Cardiac fibroblast (primary cell): ENCODE measurements around the gene PIEZO2.

Source experiments
- DNase-seq, 2 donors: peaks; one replicate each; pipeline versions ENCODE4 v3.0.0 to v3.0.0-alpha.2; 2010; ENCODE audit warnings: low read depth in 2 of 2
- H3K4me3 ChIP-seq, 2 donors: replicated peaks in 1 of 2; 1 replicate in 1 of 2; 2 replicates in 1 of 2; pipeline ENCODE4 v1.5.1; 2011; ENCODE audit warnings: low read depth in 2 of 2, low read length in 2 of 2, mild to moderate bottlenecking in 2 of 2, moderate library complexity in 1 of 2
- CTCF ChIP-seq: IDR thresholded peaks from one replicate; pipeline ENCODE4 v1.5.1; 2011; ENCODE audit warnings: low read depth, mild to moderate bottlenecking, low read length, inconsistent platforms

Gene PIEZO2

GRCh38 chr18:11002277-11002676, 147.1 kb downstream of the PIEZO2 start:
- no peak for DNase-seq
- TF ChIP-seq CTCF = no peak
- H3K4me3 ChIP-seq = no peak overlapping the region

- DNase-seq = no peak
- H3K4me3 ChIP-seq = no peak overlapping the region
- TF ChIP-seq CTCF = no peak
Observed at GRCh38 chr18:11000071-11000470, 149.3 kb downstream of the PIEZO2 start.

GRCh38 chr18:10997885-10998284, 151.5 kb downstream of the PIEZO2 start:
- no peak for TF ChIP-seq CTCF
- DNase-seq = no peak
- no peak overlapping the region for H3K4me3 ChIP-seq

- no peak for TF ChIP-seq CTCF
- no peak for DNase-seq
Observed at GRCh38 chr18:10995550-10995949, 153.8 kb downstream of the PIEZO2 start.

DNA sequence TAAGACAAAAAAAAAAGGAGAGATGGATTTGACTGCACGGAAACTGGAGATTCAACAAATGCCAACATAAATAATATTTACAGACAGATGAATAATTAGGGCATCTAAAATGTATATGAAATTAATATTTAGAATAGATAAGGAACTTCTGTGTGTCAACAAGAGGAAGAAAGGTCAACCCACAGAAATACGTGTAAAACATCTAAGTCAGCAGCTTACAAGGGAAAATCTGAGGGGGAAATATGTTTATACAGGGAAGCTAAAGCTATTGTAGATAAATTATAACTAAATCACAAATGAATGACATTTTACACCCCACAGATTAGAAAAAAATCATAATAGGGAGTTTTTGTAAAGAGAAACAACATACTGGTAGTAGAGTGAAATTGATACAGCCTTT, 159.9 kb downstream of the PIEZO2 start:
- no peak for DNase-seq
- H3K4me3 ChIP-seq = no peak overlapping the region
- no peak for TF ChIP-seq CTCF

More at GRCh38 chr18:10995550-10995949, 153.8 kb downstream of the PIEZO2 start:
- no peak overlapping the region for H3K4me3 ChIP-seq

- DNase-seq = no peak
- H3K4me3 ChIP-seq = no peak overlapping the region
- TF ChIP-seq CTCF = no peak
Observed at GRCh38 chr18:10985689-10986088, 163.7 kb downstream of the PIEZO2 start.

- no peak for TF ChIP-seq CTCF
- H3K4me3 ChIP-seq = no peak overlapping the region
- DNase-seq = no peak
Observed at GRCh38 chr18:10979411-10979810, 170.0 kb downstream of the PIEZO2 start.
